Hepatic stellate cell (primary cell): ENCODE results near the gene FRS3.
"Not testable (repeated sequence)": the region's sequence is repeated elsewhere in the genome, so short reads cannot be mapped to it uniquely, and the experiment has no call there.

ENCODE experiments used
- DNase-seq: peaks from one replicate; pipeline ENCODE4 v3.0.0; 2011; ENCODE audit warnings: low spot score

Gene FRS3, protein sequence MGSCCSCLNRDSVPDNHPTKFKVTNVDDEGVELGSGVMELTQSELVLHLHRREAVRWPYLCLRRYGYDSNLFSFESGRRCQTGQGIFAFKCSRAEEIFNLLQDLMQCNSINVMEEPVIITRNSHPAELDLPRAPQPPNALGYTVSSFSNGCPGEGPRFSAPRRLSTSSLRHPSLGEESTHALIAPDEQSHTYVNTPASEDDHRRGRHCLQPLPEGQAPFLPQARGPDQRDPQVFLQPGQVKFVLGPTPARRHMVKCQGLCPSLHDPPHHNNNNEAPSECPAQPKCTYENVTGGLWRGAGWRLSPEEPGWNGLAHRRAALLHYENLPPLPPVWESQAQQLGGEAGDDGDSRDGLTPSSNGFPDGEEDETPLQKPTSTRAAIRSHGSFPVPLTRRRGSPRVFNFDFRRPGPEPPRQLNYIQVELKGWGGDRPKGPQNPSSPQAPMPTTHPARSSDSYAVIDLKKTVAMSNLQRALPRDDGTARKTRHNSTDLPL

DNA sequence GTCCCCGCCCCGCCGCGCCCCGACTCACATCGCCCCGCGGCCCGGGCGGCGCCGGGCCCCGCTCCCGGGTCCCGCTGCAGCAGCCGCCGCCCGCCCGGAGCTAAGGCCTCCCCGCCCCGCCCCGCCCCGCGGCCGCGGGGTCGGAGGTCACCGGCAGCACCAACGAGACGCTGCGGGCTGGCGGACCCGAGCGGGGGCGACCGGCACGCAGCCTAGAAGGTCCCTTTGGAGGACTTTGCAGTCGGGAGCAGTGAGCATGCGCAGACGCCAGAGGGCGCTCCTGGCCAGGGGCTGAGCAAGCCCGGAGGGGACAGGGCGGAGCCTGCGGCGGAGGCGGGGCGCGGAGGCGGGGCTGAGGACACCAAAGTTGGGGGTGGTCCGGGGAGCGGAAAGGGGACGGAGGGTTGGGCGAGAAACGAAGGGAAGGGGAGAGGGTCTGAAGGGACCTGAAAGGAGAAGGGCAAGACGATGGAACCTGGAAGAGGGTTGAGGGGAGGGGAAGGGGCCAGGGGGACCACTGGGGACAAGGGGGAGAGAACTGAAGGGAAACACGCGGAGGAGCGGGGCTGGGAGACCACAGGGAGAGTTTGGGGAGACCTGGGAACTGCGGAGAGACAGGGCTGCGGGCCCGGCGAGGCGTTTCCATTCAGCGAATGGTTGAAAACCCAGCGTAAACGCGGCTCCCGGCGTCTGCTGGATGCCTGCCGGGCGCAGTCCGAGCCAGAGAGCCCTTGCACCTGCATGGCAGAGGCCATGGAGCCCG lies at the start of gene FRS3:
Gene FRS3 (minus strand): TSS at position 113 of the 763 bp plus-strand sequence. CDS start 2,913 bp downstream, outside the sequence.
- DNase-seq: peak; percentile 98

DNA sequence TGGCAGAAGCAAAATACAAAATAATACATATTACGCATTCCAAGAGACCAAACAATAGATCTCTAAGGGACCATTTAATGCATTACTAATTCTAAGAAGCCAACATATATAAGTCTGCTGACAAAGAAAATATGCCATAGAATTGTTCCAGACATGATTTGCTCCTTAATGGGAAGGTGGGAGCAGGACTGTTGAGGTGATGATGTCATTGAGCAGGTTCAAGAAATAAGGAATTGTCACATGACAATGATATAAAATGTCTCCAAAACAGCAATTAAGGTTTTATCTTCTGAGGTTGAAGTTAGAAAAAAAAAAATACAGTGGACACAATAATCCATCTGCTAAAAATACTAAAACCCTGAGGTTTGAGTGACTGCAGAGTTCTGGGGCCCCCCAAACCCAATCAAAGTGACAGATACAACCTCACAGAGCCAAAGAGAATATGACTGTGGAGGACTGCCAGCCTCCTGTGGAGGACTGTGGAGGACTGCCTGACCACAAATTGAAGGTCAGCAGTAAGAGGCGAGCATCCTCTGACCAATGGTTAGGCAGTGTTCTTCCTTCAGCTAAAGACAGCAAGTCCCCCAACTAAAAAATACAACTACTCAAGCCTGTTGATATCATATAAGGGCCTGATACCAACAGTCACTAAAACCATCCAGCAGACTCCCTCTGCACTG lies 46.8 kb upstream of the FRS3 start:
- no peak for DNase-seq

DNA sequence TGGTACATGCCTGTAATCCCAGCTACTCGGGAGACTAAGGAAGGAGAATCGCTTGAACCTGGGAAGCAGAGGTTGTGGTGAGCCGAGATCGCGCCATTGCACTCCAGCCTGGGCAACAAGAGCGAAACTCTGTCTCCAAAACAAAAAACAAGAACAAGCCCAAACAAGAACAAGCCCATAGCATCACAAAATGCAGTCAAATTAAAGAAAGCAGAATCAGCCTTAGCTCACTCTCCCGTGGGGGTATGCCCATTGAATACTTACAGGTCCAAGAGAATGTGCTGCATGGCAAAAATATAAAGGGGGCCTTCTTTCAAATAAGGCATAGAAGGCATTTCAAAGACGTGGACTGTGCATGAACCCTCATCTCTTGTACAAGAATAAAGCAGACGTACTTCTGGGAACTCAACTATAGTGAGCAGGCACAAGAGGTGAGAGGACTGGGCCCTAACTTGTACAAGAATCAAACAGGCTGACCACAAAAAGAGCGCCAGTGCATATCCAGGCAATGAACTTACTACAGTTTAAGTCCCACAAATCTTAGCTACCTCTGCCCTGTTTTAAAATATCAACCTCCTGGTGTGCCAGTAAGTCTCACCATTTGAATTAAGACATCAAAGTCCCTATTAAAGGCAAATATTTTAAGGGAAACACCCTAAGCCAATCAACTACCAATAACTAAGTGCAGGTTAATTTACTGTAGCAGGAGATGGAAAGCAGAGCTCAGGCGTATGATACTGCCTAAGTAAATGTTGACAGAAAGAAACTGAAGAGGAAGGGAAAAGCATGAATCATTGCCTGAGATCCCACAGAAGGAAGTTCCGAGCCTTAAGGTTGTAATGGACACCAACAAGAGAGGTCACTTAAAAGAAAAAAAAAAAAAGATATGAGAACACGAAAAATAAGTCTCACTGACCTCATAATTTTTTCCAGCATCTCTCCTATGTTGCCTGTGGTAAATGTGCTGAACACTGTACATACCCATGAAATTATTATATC lies 45.2 kb upstream of the FRS3 start:
- DNase-seq: no peak

DNA sequence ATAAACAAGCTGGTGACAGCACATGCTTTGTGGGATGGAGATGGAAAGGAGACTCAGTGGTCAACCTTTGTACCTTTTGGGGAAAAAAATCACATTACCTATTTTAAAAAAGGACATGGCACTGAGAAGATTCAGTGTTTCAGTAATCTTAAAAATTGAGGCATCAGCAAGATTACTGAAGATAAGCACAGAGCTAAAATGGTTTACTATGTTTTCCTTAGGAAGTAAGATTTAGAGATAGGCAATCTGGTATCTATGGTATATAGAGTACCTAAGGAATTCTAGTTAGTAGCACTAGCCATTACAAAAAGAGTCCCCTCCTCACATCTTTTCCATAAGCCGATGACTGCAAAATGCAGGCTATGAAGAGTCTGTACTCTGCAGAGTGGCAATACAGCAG lies 43.5 kb upstream of the FRS3 start:
- no peak for DNase-seq

DNA sequence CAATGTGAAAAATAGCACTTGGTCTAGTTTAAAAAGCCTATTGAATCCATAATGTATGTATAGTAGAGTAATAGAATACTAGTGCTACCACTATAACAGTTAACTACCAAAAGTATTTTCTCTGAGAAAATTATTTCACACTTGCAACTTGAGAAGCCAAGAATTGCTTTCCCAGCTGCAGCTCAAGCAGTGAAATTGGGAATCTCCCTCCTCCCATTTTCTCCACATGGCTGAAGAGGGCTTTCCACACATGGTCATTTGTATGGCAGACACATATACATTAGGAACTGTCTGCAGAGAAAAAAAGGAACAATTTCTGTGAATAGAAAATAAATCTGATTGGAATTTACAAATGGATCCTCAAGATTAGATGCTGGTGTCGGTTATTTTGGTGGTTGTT lies 42.3 kb upstream of the FRS3 start:
- no peak for DNase-seq

DNA sequence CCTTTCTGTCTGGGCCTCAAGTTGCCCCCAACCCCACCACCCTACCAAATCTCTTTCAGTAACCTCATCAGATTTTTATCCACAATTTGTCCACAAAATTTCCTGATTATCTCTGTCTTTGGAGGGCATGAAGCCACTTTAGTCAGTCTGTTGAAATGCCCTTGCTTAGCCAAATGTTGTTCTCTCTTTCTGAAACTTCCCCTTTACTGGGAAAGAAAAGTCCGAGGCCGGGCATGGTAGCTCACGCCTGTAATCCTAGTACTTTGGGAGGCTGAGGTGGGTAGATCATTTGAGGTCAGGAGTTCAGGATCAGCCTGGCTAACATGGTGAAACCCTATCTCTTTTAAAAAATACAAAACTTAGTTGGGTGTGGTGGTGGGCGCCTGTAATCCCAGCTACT lies 41.6 kb upstream of the FRS3 start:
- no peak for DNase-seq

DNA sequence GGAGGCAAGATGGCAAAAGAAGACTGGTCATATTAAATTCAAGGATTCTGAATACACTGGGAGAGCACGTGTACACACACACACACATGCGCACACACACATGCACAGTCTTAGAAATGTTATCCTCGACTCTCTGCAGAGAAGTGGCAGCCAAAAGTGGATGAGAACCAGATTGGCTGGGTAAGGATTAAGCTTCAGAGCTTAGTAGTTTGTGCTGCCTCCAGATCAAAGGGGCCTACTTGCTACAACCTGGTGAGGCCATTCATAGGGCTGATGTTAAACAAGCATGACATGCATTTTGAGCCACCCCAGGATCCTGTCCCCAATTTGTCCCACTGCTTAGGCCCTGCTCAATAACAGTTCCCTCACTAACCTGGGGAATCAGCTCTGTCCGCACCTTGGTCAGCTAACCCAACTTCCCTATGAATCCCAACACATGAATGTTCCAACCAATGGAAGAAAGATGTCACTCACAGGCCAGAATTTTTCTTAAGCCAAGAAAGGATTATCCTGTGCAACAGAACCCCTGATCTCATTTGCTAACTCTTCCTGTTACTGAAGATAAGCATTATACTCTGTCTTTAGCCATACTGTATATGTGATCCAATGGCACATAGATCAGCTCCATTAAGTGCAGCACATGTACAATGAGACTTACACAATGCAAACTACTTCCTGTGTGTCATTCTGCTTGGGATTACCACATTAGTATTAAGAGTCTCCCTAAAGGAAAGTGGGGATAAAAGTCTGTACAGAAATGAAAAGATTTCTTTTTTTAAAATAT lies 38.8 kb upstream of the FRS3 start:
- DNase-seq: no peak

DNA sequence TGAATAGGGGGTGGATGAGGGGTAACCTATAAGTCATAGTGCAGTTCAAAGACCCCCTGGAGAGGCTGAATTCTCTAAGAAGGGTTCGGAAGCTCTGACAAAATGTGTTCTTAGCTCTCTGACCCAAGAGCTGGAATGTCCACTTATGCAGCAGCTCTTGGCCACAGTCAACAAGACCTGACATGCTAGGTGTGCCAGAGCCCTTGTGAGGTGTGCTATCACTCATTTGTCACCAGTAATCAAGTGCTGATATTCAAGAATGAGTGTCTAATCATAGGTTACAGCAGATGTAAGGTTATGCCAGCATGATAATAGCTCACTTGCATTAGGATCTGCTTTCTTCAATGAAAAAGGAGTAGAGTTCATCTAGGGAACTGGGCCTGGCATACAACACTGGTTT lies 35.9 kb upstream of the FRS3 start:
- DNase-seq: no peak

DNA sequence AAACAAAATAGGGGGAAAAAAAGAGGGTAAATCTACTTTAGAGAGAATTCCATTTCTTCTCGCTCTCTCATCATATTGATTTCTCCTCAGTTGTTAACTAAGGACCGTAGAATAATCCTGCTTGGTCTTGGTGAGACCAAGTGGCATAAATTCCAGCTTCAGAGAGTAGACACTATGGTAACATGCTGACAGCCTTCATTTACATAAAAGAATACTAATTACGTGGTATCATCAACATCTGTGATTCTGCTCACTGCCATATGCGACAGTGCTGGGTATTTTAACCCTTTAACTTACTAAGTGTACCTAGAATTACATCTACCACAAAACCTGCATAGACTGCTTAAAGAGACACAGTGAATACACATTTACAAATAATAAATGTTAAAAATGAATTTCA lies 34.9 kb upstream of the FRS3 start:
- DNase-seq: no peak

DNA sequence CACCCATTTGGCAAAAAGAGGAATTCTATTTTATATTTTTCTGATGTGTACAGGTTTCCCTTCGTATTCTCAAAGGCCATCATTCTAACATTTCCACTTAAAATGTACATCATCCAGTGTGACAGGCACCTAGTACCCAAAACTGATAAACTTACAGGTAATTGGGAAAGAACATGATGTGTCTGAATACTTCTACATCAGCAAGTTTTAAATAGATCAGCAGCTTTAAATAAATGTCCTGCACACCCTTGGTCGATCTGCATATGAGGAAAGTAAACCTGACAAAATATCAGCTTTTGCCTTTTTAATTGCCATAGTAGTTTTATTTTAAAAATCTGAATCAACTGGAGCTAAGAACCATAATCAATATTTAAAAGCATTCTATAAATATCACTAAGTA lies 34.3 kb upstream of the FRS3 start:
- DNase-seq: no peak

DNA sequence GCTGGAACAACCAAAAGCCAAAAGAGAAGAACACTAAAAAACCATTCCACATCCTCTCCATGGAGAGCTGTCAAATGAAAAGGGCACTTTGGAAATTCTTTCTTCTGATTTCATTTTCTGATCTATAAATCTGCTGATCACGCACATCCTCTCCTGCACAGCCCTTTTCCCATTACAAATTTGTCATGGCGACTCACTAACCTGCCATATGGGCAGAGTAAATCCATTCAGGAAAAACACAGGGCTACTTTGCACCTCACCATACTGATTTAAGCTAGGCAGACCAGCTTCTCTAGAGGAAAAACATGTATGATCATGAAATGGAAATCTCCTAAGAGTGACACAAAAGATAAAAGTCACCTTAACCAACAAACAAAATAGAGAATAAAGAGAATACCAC lies 33.8 kb upstream of the FRS3 start:
- no peak for DNase-seq

DNA sequence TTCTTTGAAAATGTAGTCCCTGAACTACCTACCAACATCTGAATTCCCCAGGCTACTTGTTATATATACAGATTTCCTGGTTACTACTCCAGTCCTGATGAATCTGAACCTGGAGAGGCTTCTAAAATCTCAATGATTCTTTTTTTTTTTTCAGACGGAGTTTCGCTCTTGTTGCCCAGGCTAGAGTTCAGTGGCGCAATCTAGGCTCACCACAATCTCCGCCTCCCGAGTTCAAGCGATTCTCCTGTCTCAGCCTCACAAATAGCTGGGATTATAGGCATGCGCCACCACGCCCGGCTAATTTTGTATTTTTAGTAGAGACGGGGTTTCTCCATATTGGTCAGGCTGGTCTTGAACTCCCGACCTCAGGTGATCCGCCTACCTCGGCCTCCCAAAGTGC lies 32.2 kb upstream of the FRS3 start:
- not testable (repeated sequence) for DNase-seq

DNA sequence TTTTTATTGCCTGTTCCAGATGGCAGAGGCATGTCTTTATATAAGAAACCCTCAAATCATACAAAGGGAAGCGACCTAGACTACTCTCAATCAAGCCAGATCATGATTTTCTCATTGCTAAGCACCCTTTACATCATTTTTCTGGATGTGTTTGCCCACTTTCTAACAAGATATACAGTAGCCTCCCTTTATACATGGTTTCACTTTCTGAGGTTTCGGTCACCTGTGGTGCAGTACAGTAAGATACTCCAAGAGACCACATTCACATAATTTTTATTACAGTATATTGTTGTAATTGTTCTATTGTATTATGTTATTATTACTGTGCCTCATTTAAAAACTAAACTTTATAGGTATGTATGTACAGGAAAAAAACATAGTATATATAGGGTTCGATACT lies 31.4 kb upstream of the FRS3 start:
- DNase-seq: no peak

DNA sequence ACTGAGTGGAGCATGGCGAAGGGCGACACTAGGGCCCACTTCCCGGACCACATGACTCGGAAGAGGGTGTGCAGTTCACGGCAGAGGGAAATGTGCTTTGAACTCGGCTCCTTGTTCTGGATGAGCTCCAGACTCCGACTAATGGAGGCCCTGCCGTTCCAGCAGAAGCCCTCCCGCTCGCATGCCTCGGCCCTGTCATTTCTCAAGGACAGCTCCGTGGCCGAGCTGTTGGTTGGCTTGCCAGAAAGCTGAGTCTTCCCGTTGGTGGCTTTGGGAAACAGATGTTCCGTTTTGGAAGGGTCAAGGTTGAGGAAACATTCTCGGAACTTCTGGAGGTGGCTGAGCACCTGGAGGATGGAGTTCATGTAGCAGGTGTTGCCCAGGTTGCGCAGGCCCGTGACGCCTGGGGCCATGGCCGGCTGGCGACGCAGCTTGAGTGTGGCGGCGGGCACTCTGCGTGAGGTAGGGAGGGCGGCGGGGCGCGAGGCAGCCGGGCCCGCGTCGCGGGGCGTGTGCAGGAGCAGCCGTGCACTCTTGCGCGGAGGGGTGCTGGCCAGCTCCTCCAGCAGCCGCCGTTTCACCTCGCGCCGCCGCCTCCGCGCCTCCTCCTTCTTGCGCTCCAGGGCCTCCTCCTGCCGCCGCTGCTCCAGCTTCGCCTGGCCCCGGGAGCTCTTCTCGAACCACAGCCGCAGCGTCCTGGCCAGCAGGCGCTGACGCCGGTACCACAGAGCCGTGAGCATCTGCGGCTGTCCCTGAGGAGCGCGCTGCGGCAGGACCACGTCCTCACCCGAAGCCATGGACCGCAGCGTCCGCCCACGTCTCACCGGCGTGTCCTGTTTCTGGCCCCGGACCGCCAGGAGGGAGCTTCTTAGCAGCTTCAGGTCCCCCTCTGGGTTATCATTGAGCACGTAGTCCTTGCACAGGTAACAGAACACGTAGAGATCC lies 26.4 kb upstream of the FRS3 start:
- DNase-seq: no peak

DNA sequence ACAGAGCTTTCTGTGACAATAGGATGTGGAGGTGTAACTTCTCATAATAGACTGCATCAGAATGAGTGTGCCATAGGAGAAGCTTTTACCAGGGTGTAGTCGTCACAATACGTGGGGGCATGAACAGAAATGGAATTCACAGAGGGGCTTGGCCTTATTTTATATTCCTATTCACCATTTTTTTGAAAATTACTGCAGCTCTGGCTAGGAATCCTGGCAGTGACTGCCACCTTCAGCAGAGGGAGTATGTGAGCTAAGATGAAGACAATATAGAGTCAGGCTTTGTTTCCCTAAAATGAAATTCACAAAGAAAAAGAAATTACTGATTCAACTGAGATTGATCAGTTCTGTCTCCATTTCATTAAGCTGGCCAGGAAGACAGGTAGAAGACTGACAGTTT lies 21.7 kb upstream of the FRS3 start:
- DNase-seq: peak; percentile 17

DNA sequence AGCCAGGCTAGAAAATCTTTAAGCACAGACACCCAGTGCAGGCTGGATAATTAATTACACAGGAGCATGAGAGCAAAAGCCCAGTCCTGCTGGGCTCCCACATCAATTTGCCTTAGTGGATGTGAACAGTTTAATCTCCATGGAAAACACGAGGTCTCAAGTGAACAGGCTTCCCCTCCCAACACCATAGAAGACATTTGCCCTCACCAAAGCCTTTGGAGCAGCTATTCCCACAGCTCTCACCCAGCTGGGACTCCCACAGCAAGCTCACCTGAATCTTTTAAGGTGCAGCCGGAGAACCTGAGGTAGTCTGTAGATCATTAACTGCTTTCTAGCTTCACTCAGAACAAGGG lies 19.8 kb upstream of the FRS3 start:
- DNase-seq: no peak

DNA sequence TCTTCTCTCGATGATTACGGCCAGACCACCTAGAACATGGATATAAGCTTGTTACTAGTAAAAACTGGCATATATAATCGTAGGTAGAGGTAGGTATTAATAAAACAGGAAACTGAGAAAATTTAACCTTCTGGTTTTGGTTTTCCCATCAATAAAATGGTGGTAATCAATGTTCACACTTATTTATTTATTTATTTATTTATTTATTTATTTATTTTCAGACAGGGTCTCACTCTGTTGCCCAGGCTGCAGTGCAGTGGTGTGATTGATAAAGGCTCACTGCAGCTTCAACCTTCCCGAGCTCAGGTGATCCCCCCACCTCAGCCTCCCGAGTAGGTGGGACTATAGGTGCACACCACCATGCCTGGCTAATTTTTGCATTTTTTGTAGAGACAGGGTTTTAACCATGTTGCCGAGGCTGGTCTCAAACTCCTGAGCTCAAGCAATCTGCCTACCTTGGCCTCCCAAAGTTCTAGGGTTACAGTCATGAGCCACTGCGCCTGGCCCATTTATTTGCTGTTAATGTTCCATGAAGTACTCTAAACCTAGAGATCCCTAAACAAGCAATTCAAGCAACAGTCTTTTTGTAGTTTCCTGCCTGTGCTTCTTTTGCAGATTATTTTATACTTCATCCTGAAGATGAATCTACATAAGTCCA lies 19.3 kb upstream of the FRS3 start:
- DNase-seq: no peak

DNA sequence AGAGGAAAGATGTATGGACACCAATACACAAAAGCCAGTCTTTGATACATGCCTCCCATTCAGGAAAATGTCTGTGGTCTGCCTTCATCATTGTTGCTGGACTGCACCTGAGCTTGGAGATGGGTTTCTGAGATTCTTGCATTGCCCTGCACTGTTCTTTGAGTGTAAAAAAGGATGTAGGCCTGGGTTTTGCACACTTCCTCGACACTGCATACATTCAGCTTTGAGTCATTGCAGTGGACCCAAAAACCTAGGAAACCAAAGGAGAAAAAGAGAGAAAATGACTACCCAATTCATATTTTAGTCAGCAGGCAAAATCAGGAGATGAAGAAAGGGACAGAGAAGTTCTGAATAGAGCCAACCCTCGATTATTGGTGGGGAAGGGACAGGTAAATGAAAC lies 16.8 kb upstream of the FRS3 start:
- DNase-seq: no peak

DNA sequence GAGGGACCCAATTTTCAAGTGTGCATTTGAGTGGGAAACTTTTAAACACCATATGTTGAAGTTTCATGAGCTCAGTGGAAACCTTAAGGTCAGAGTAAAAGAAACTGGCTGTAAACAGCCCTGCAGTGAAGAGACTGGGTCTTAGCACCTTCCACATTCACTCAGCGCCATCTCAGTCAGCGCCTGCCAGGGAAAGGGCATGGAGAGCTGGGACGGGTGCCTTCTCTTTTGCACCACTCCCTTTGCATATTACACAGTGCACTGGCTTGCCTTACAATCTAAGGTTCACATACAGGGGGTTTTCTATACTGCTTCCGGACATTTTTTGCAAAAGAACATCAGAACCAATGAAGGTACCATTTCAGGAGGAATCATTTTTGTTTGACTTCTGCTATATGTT lies 12.3 kb upstream of the FRS3 start:
- no peak for DNase-seq
